HCT116 (cell line): ENCODE data around the gene SRGAP3. TPM values are rescaled to one million over a fixed set of nuclear protein-coding genes. Genes with fewer than 3 reads are reported as not detected.

Experiments
- ATAC-seq: fragments of 200-7000 bp; cut with Tn5 transposase; 2 replicates; pipeline ENCODE4 v1.9.1; 2020; ENCODE audit warnings: mild to moderate bottlenecking, moderate library complexity
- BruUV-seq: library from RNA; stranded (reverse); fragments of 400-500 nt; replicated peaks from 2 replicates; lab custom pipeline; 2021; lab: Mats Ljungman, UMichigan
- CTCF ChIA-PET: fragments of 300-600 bp; sonication (Branson Sonifier 250); formaldehyde crosslinking; loops from one replicate; lab custom pipeline; 2021; ENCODE audit warnings: antibody characterized with exemption; lab: Charles Lee
- POLR2A ChIA-PET: fragments of 300-600, 350-600 bp; sonication (Branson Sonifier 250); formaldehyde crosslinking; loops from one replicate; lab custom pipeline; 2021; ENCODE audit warnings: antibody characterized with exemption; lab: Charles Lee
- RAD21 ChIA-PET, 2 experiments: fragments of 300-600 bp; sonication (Branson Sonifier 250); formaldehyde crosslinking; loops; one replicate each; lab custom pipeline; 2023; ENCODE audit warnings: low total read pairs in 2 of 2; ENCODE audit not compliant: uncharacterized antibody in 2 of 2, unreplicated experiment in 2 of 2, low non-redundant PET in 1 of 2; lab: Charles Lee
- DNase-seq: peaks from one replicate; pipeline ENCODE4 v3.0.0-alpha.2; 2010; ENCODE audit warnings: low read depth, low spot score
- H2AFZ ChIP-seq: fragments of 200-600 bp; shearing (Covaris generic), sonication (generic); 2 replicates; pipeline ENCODE4 v1.6.1; 2017; ENCODE audit warnings: low read depth, mixed run types, mixed read lengths, antibody characterized with exemption, low read length; ENCODE audit not compliant: poor library complexity, severe bottlenecking
- H3K27ac ChIP-seq: 2 replicates; pipeline ENCODE4 v1.5.1; 2012; ENCODE audit warnings: low read depth, low read length
- H3K27me3 ChIP-seq: fragments of 200-600 bp; sonication (generic); 2 replicates; pipeline ENCODE4 v1.6.1; 2016; ENCODE audit warnings: mixed run types, low read length, mixed read lengths; ENCODE audit not compliant: insufficient read depth
- H3K36me3 ChIP-seq, 2 experiments: fragments of 200-500 bp in 1 of 2; fragments of 200-600 bp in 1 of 2; sonication (Bioruptor generic) in 1 of 2; sonication (generic) in 1 of 2; 2 replicates each; pipeline versions ENCODE4 v1.5.1 to v1.6.1; 2014 to 2016; ENCODE audit warnings: low read length in 2 of 2, inconsistent platforms in 1 of 2, mixed read lengths in 1 of 2, mixed run types in 1 of 2; ENCODE audit not compliant: insufficient read depth in 2 of 2, control insufficient read depth in 1 of 2
- H3K4me1 ChIP-seq, 2 experiments: fragments of 200-600 bp in 1 of 2; sonication (generic) in 1 of 2; 2 replicates each; pipeline versions ENCODE4 v1.5.1 to v1.6.1; 2012 to 2017; ENCODE audit warnings: low read length in 2 of 2, inconsistent platforms in 1 of 2, mild to moderate bottlenecking in 1 of 2, mixed read lengths in 1 of 2, mixed run types in 1 of 2, moderate library complexity in 1 of 2; ENCODE audit not compliant: insufficient read depth in 2 of 2, control insufficient read depth in 1 of 2
- H3K4me2 ChIP-seq: fragments of 200-600 bp; sonication (generic); 2 replicates; pipeline ENCODE4 v1.6.1; 2017; ENCODE audit warnings: mixed run types, low read length, mixed read lengths
- H3K4me3 ChIP-seq, 2 experiments: fragments of 200-600 bp in 1 of 2; sonication (generic) in 1 of 2; replicated peaks in 1 of 2; 2 replicates each; pipeline ENCODE4 v1.5.1; 2011 to 2016; ENCODE audit warnings: low read length in 2 of 2, control low read depth in 1 of 2, low read depth in 1 of 2, mild to moderate bottlenecking in 1 of 2, mixed read lengths in 1 of 2, mixed run types in 1 of 2
- H3K79me2 ChIP-seq: fragments of 200-600 bp; sonication (generic); 2 replicates; pipeline ENCODE4 v1.6.1; 2017; ENCODE audit warnings: mild to moderate bottlenecking, mixed run types, low read length, moderate library complexity, mixed read lengths; ENCODE audit not compliant: insufficient read depth
- H3K9ac ChIP-seq: fragments of 200-600 bp; sonication (generic); 2 replicates; pipeline ENCODE4 v1.6.1; 2016; ENCODE audit warnings: low read length, mixed read lengths
- H3K9me2 ChIP-seq: fragments of 200-600 bp; sonication (generic), shearing (Covaris generic); 2 replicates; pipeline ENCODE4 v1.6.1; 2017; ENCODE audit warnings: mixed run types, mild to moderate bottlenecking, moderate library complexity; ENCODE audit not compliant: insufficient read depth
- H3K9me3 ChIP-seq, 2 experiments: fragments of 200-500 bp in 1 of 2; fragments of 200-600 bp in 1 of 2; sonication (Bioruptor generic) in 1 of 2; sonication (generic) in 1 of 2; 2 replicates each; pipeline ENCODE4 v1.6.1; 2014 to 2017; ENCODE audit warnings: low read length in 2 of 2, mixed read lengths in 2 of 2, inconsistent platforms in 1 of 2, low read depth in 1 of 2, mild to moderate bottlenecking in 1 of 2, mixed run types in 1 of 2, moderate library complexity in 1 of 2; ENCODE audit not compliant: control insufficient read depth in 1 of 2, insufficient read depth in 1 of 2
- H4K20me1 ChIP-seq: fragments of 200-600 bp; sonication (generic), shearing (Covaris generic); 2 replicates; pipeline ENCODE4 v1.6.1; 2017; ENCODE audit warnings: mixed run types, mild to moderate bottlenecking, moderate library complexity; ENCODE audit not compliant: insufficient read depth
- ATF3 ChIP-seq: IDR thresholded peaks from 2 replicates; pipeline ENCODE4 v1.6.1; 2012
- CBX3 ChIP-seq: IDR thresholded peaks from 2 replicates; pipeline ENCODE4 v1.6.1; 2012; ENCODE audit warnings: low read depth
- CEBPB ChIP-seq: IDR thresholded peaks from 2 replicates; pipeline ENCODE4 v1.6.1; 2012; ENCODE audit warnings: low read depth
- EGR1 ChIP-seq: IDR thresholded peaks from 2 replicates; pipeline ENCODE4 v1.6.1; 2012; ENCODE audit warnings: low read depth
- ELF1 ChIP-seq: IDR thresholded peaks from 2 replicates; pipeline ENCODE4 v1.6.1; 2012; ENCODE audit warnings: low read depth, borderline replicate concordance
- EZH2 ChIP-seq: fragments of 200-600 bp; sonication (generic); IDR thresholded peaks from 2 replicates; pipeline ENCODE4 v1.6.1; 2017; ENCODE audit warnings: antibody characterized with exemption, mixed run types
- FOSL1 ChIP-seq: IDR thresholded peaks from 2 replicates; pipeline ENCODE4 v1.6.1; 2012; ENCODE audit warnings: low read depth
- MAX ChIP-seq: IDR thresholded peaks from 2 replicates; pipeline ENCODE4 v1.6.1; 2012
- POLR2AphosphoS5 ChIP-seq: IDR thresholded peaks from 2 replicates; pipeline ENCODE4 v1.6.1; 2011; ENCODE audit warnings: mild to moderate bottlenecking, low read depth, low read length, moderate library complexity
- RAD21 ChIP-seq: IDR thresholded peaks from 2 replicates; pipeline ENCODE4 v1.6.1; 2012; ENCODE audit warnings: low read depth, mild to moderate bottlenecking
- SIN3A ChIP-seq: IDR thresholded peaks from 2 replicates; pipeline ENCODE4 v1.6.1; 2012; ENCODE audit warnings: low read depth
- SP1 ChIP-seq: IDR thresholded peaks from 2 replicates; pipeline ENCODE4 v1.6.1; 2012; ENCODE audit warnings: low read depth
- SRF ChIP-seq: IDR thresholded peaks from 2 replicates; pipeline ENCODE4 v1.6.1; 2012; ENCODE audit warnings: low read depth
- YY1 ChIP-seq: IDR thresholded peaks from 2 replicates; pipeline ENCODE4 v1.6.1; 2011; ENCODE audit warnings: low read length, low read depth, moderate library complexity, mild to moderate bottlenecking; ENCODE audit not compliant: insufficient replicate concordance; ENCODE audit errors: extremely low read depth
- ZBTB33 ChIP-seq: IDR thresholded peaks from 2 replicates; pipeline ENCODE4 v1.6.1; 2011; ENCODE audit warnings: mild to moderate bottlenecking, low read length, moderate library complexity; ENCODE audit not compliant: insufficient replicate concordance; ENCODE audit errors: extremely low read depth
- ZFX ChIP-seq: fragments of 450-650 bp; IDR thresholded peaks from 2 replicates; pipeline ENCODE4 v1.6.1; 2017
- ZNF274 ChIP-seq: fragments of 200-500 bp; sonication (Bioruptor generic); IDR thresholded peaks from 2 replicates; pipeline ENCODE4 v1.6.1; 2014; ENCODE audit warnings: mild to moderate bottlenecking, low read depth, low read length, inconsistent platforms
- intact Hi-C: fragments of 100-400 bp; cut with micrococcal nuclease; formaldehyde crosslinking; loops from 2 replicates; pipeline ENCODE4 v1.10.0; 2022
- total RNA-seq: library from RNA; stranded (reverse); gene quantifications from one replicate; pipeline ENCODE4 v1.2.1, GENCODE V29; 2021; ENCODE audit not compliant: unreplicated experiment

Gene SRGAP3
- total RNA-seq, 1 experiment from 2014 or later, result 8.3 TPM

- no peaks in the 10 kb centered on the region for H3K27me3 ChIP-seq
- DNase-seq (no peak), ATAC-seq (no peak)
- POLR2A ChIA-PET, result no interaction called here
- H3K9me2 ChIP-seq, result no peaks in the 10 kb centered on the region
- H3K4me1 ChIP-seq, result no peaks in the 10 kb centered on the region
- H2AFZ ChIP-seq, result no peak overlapping the region
- no peak overlapping the region for H3K4me3 ChIP-seq
- H4K20me1 ChIP-seq, result no peaks in the 10 kb centered on the region
- H3K9me3 ChIP-seq, result no peaks in the 10 kb centered on the region
- no peak overlapping the region for H3K9ac ChIP-seq
- CTCF ChIA-PET, result no interaction called here
- intact Hi-C loops, result no loop called here
- no peak overlapping the region for H3K27ac ChIP-seq
- RAD21 ChIA-PET, result no interaction called here
- TF ChIP-seq ZNF274 (no peak), FOSL1 (no peak), ELF1 (no peak), CEBPB (no peak), EZH2 (no peak), MAX (no peak), YY1 (no peak)
- H3K4me2 ChIP-seq, result no peak overlapping the region
- H3K36me3 ChIP-seq, result no peaks in the 10 kb centered on the region
- H3K79me2 ChIP-seq, result no peaks in the 10 kb centered on the region
- no TSS peak for BruUV-seq
These were observed 120.1 kb downstream of the SRGAP3 start for GRCh38 chr3:9129365-9129764.

GRCh38 chr3:9125278-9125951 lies 124.0 kb downstream of the SRGAP3 start:
- no peak overlapping the region for H3K9ac ChIP-seq
- H3K27me3 ChIP-seq, result no peaks in the 10 kb centered on the region
- intact Hi-C loops, result no loop called here
- ATAC-seq (no peak), DNase-seq (no peak)
- H3K36me3 ChIP-seq, result no peaks in the 10 kb centered on the region
- no peak overlapping the region for H3K27ac ChIP-seq
- ChIA-PET POLR2A (no interaction called here), CTCF (no interaction called here), RAD21 (no interaction called here)
- no TSS peak for BruUV-seq
- H3K9me2 ChIP-seq, result no peaks in the 10 kb centered on the region
- no peak overlapping the region for H3K4me2 ChIP-seq
- no peaks in the 10 kb centered on the region for H3K4me1 ChIP-seq
- H2AFZ ChIP-seq, result no peak overlapping the region
- H3K79me2 ChIP-seq, result no peaks in the 10 kb centered on the region
- no peak overlapping the region for H3K4me3 ChIP-seq
- H3K9me3 ChIP-seq, result no peaks in the 10 kb centered on the region
- no peaks in the 10 kb centered on the region for H4K20me1 ChIP-seq
- TF ChIP-seq CEBPB, result no peak
- TF ChIP-seq SRF, result no peak
- no peak for TF ChIP-seq ZNF274
- TF ChIP-seq ZBTB33, result no peak
- no peak for TF ChIP-seq YY1
- TF ChIP-seq ELF1, result no peak
- no peak for TF ChIP-seq SP1
- TF ChIP-seq RAD21, result no peak
- no peak for TF ChIP-seq ZFX
- no peak for TF ChIP-seq ATF3
- TF ChIP-seq CBX3, result no peak
- TF ChIP-seq SIN3A, result no peak
- TF ChIP-seq EGR1, result no peak
- TF ChIP-seq POLR2AphosphoS5, result no peak
